GM12878 (cell line): ENCODE data around the gene TUBB. TPM values are rescaled to one million over a fixed set of nuclear protein-coding genes. Genes with fewer than 3 reads are reported as not detected.

Experiments
- CBX3 ChIP-seq: fragments of 200-600 bp; sonication (generic); IDR thresholded peaks from 2 replicates; pipeline ENCODE4 v1.6.1; 2016; ENCODE audit warnings: low read depth, borderline replicate concordance
- CBX5 ChIP-seq: sonication (generic); IDR thresholded peaks from 2 replicates; pipeline ENCODE4 v1.6.1; 2016; ENCODE audit warnings: low read depth, moderate library complexity, mild to moderate bottlenecking, inconsistent platforms
- CHD2 ChIP-seq: IDR thresholded peaks from 2 replicates; pipeline ENCODE4 v1.6.1; 2011; ENCODE audit warnings: low read depth, low read length, improper control_type of control experiment, borderline replicate concordance
- CREB1 ChIP-seq: IDR thresholded peaks from 2 replicates; pipeline ENCODE4 v1.6.1; 2012; ENCODE audit warnings: low read depth, mild to moderate bottlenecking, inconsistent platforms
- E2F8 ChIP-seq: fragments of 450-650 bp; IDR thresholded peaks from 2 replicates; pipeline ENCODE4 v1.6.1; 2018; ENCODE audit warnings: mild to moderate bottlenecking, low read depth, moderate library complexity; ENCODE audit not compliant: partially characterized antibody
- EP300 ChIP-seq, 2 experiments: fragments of 150-350 bp in 1 of 2; IDR thresholded peaks; 2 replicates each; pipeline ENCODE4 v1.6.1; 2011 to 2012; ENCODE audit warnings: low read depth in 2 of 2, low read length in 2 of 2, borderline replicate concordance in 1 of 2, improper control_type of control experiment in 1 of 2, inconsistent platforms in 1 of 2; ENCODE audit not compliant: control insufficient read depth in 1 of 2
- FOXK2 ChIP-seq: fragments of 450-650 bp; IDR thresholded peaks from 2 replicates; pipeline ENCODE4 v1.6.1; 2017; ENCODE audit warnings: mild to moderate bottlenecking, moderate library complexity
- HCFC1 ChIP-seq: fragments of 150-350 bp; IDR thresholded peaks from 2 replicates; pipeline ENCODE4 v1.6.1; 2014; ENCODE audit warnings: low read length
- IRF4 ChIP-seq: IDR thresholded peaks from 2 replicates; pipeline ENCODE4 v1.6.1; 2011; ENCODE audit warnings: low read depth, low read length
- JUND ChIP-seq: IDR thresholded peaks from 2 replicates; pipeline ENCODE4 v1.6.1; 2012; ENCODE audit warnings: low read depth, mild to moderate bottlenecking, low read length, improper control_type of control experiment, moderate library complexity
- MEF2A ChIP-seq: IDR thresholded peaks from 2 replicates; pipeline ENCODE4 v1.6.1; 2011; ENCODE audit warnings: low read depth, mild to moderate bottlenecking, low read length, moderate library complexity; ENCODE audit not compliant: insufficient read depth
- NKRF ChIP-seq: fragments of 450-650 bp; conservative IDR thresholded peaks from 2 replicates; pipeline ENCODE4 v1.6.1; 2017; ENCODE audit warnings: mild to moderate bottlenecking, moderate library complexity
- NR2C2 ChIP-seq: IDR thresholded peaks from 2 replicates; pipeline ENCODE4 v1.6.1; 2011; ENCODE audit warnings: borderline replicate concordance, low read depth; ENCODE audit not compliant: control insufficient read depth, insufficient read length
- NR2F1 ChIP-seq: fragments of 450-650 bp; conservative IDR thresholded peaks from 2 replicates; pipeline ENCODE4 v1.6.1; 2017; ENCODE audit warnings: mild to moderate bottlenecking
- RCOR1 ChIP-seq: conservative IDR thresholded peaks from 2 replicates; pipeline ENCODE4 v1.6.1; 2012; ENCODE audit warnings: low read depth, low read length, improper control_type of control experiment
- RELB ChIP-seq: fragments of 450-650 bp; IDR thresholded peaks from 2 replicates; pipeline ENCODE4 v1.6.1; 2017; ENCODE audit warnings: low read depth, mild to moderate bottlenecking, moderate library complexity
- RFX5 ChIP-seq: IDR thresholded peaks from 2 replicates; pipeline ENCODE4 v1.6.1; 2011; ENCODE audit warnings: low read depth, low read length, improper control_type of control experiment
- RUNX3 ChIP-seq: IDR thresholded peaks from 2 replicates; pipeline ENCODE4 v1.6.1; 2012; ENCODE audit warnings: low read length, inconsistent platforms
- SIX5 ChIP-seq: IDR thresholded peaks from 2 replicates; pipeline ENCODE4 v1.6.1; 2011; ENCODE audit warnings: mild to moderate bottlenecking, low read depth, low read length, moderate library complexity; ENCODE audit not compliant: severe bottlenecking
- SP1 ChIP-seq: IDR thresholded peaks from one replicate; pipeline ENCODE4 v1.6.1; 2011; ENCODE audit warnings: low read depth, low read length
- STAT1 ChIP-seq: fragments of 450-650 bp; conservative IDR thresholded peaks from 2 replicates; pipeline ENCODE4 v1.6.1; 2014; ENCODE audit warnings: antibody characterized with exemption, mild to moderate bottlenecking
- ZNF207 ChIP-seq: fragments of 450-650 bp; IDR thresholded peaks from 2 replicates; pipeline ENCODE4 v1.6.1; 2014; ENCODE audit warnings: antibody characterized with exemption, mild to moderate bottlenecking, borderline replicate concordance
- polyA plus RNA-seq, 11 experiments: library from polyadenylated mRNA; depleted of rRNA in 4 of 11; unstranded in 6 of 11; stranded (reverse) in 5 of 11; fragments of >200 nt; fragmentation: Nextera tagmentation in 4 of 11; fragmentation: Illumina TruSeq in 1 of 11; extraction: Ambion mirVana in 4 of 11; extraction: Trizol in 1 of 11; gene quantifications; 1 replicate in 1 of 11; 2 replicates in 10 of 11; pipeline versions ENCODE4 v1.2.1 to v1.2.3, GENCODE V29; 2011 to 2016; ENCODE audit warnings: inconsistent platforms in 2 of 11, missing spikeins in 2 of 11, low read depth in 1 of 11
- total RNA-seq, 4 experiments: library from RNA; depleted of rRNA in 3 of 4; stranded (reverse); fragments of >200 nt in 3 of 4; fragmentation: Illumina TruSeq in 1 of 4; extraction: Trizol in 1 of 4; gene quantifications; 2 replicates each; pipeline versions ENCODE4 v1.2.1 to v1.2.3, GENCODE V29; 2013 to 2021

TUBB gene
- total and polyA plus RNA-seq, 10 of the 15 experiments (the other 5 are each of a cell fraction or from before 2014, with no cell fraction given), result 1,039 to 3,052 (median 1,656) TPM

DNA sequence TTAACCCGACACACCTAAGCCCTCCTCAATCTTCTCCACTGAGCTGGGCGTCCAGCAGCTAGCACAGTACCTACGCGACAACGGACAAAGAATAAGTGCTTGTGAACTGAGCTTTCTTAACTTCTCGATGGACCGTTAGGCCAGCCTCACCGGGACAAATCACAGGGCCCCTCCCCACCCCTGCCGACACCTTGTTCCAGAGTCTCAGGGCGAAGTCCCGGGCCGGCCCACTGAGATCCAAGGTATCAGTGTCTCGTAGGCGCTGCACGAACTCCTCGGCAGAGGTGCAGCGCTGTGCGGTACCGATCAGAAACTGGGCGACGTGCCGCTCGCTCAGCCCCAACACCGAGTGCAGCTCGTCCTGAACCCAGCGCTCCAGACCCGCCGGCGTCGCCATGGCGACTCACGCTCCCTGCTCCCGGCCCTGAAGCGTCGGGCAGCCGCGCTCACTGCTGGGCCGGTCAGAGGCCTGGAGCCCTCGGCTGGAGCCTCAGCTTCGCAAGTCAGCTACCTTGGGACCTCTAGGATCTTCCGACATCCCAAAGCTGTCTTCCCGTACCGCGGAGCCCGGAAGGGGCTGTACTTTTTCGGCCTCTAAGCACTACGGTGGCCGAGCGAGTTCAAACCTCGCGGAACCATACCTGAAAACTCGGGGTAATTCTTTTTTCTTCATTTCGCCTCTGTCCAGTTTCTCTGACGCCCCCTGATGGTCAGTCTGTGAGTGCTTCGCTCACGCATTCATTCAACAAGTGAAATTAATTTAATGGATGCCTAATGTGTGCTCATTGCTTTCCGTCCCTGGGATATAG, 47.5 kb upstream of the TUBB start, which contains the start of gene DHX16 (continued):
- TF ChIP-seq CBX5, result 0 out of 2 replicates have a peak, but pooled peaks have one; percentile 39
- TF ChIP-seq RFX5, result no peak
- no peak; the same call in 1 of the 2 replicates for TF ChIP-seq HCFC1
- TF ChIP-seq RCOR1, result 0 out of 2 replicates have a peak, but pooled peaks have one; percentile 24
- TF ChIP-seq E2F8, result no peak
- peak; percentile 10 for TF ChIP-seq SP1
- peak; percentile 64 for TF ChIP-seq RUNX3
- TF ChIP-seq CBX3, result no peak
- peak; percentile 37 for TF ChIP-seq SIX5
- no peak for TF ChIP-seq IRF4
- no peak for TF ChIP-seq JUND
- TF ChIP-seq CHD2, result peak; percentile 87
- TF ChIP-seq MEF2A, result 0 out of 2 replicates have a peak, but pooled peaks have one; percentile 25
- no peak for TF ChIP-seq NR2C2
- peak; percentile 69 for TF ChIP-seq CREB1
- peak; percentile 88 for TF ChIP-seq ZNF207
- 0 out of 2 replicates have a peak, but pooled peaks have one; percentile 74 for TF ChIP-seq STAT1
- no peak for TF ChIP-seq NR2F1
- TF ChIP-seq FOXK2, result no peak
- TF ChIP-seq NKRF, result peak; percentile 96
- TF ChIP-seq RELB, result peak; percentile 87
- TF ChIP-seq EP300 (IDR thresholded peaks at IDR 0.05; ENCODE audit: borderline replicate concordance in 1 of 2, control insufficient read depth in 1 of 2, low read depth in 2 of 2, low read length in 2 of 2), result no peak
